ENCODE measurements around the gene RBM33.

The RBM33 gene

DNA sequence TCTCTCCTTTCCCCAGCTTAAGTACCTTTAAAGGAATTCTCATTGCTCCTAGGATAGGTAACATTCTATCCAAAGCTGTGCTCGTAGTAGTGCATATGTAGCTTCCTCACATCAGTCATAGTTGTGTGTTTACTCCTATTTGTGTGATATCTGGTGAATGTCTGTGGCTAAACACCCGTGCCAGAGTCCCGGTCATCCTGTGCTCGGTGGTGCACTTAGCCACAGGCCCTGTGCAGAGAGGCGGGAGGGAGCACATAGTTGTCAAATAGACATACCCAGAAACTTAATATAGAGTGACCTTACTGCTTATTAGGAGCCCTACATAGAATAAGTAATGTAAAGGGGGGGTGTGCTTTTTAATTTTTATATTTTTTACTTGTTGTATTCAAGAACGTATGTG, 76.6 kb downstream of the RBM33 start:
- H3K27ac ChIP-seq (ENCODE audit: poor library complexity, severe bottlenecking) = no peak overlapping the region
- DNase-seq (ENCODE audit: low spot score) = no peak
- H3K36me3 ChIP-seq (ENCODE audit: low read depth) = peaks cover 44% of the 10 kb centered on the region
- H3K9me3 ChIP-seq (ENCODE audit: severe bottlenecking) = peaks cover 1% of the 10 kb centered on the region
- no peaks in the 10 kb centered on the region for H3K27me3 ChIP-seq (ENCODE audit: insufficient read depth, poor library complexity, severe bottlenecking)
- no peak for ATAC-seq (ENCODE audit: low read depth)
- TF ChIP-seq, protein P1, sequence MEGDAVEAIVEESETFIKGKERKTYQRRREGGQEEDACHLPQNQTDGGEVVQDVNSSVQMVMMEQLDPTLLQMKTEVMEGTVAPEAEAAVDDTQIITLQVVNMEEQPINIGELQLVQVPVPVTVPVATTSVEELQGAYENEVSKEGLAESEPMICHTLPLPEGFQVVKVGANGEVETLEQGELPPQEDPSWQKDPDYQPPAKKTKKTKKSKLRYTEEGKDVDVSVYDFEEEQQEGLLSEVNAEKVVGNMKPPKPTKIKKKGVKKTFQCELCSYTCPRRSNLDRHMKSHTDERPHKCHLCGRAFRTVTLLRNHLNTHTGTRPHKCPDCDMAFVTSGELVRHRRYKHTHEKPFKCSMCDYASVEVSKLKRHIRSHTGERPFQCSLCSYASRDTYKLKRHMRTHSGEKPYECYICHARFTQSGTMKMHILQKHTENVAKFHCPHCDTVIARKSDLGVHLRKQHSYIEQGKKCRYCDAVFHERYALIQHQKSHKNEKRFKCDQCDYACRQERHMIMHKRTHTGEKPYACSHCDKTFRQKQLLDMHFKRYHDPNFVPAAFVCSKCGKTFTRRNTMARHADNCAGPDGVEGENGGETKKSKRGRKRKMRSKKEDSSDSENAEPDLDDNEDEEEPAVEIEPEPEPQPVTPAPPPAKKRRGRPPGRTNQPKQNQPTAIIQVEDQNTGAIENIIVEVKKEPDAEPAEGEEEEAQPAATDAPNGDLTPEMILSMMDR (IDR thresholded peaks at IDR 0.05; ENCODE audit: poor library complexity, severe bottlenecking) = no peak
- H3K4me3 ChIP-seq (ENCODE audit: severe bottlenecking) = no peak overlapping the region
- no peaks in the 10 kb centered on the region for H3K4me1 ChIP-seq (ENCODE audit: insufficient read depth, poor library complexity, severe bottlenecking)

DNA sequence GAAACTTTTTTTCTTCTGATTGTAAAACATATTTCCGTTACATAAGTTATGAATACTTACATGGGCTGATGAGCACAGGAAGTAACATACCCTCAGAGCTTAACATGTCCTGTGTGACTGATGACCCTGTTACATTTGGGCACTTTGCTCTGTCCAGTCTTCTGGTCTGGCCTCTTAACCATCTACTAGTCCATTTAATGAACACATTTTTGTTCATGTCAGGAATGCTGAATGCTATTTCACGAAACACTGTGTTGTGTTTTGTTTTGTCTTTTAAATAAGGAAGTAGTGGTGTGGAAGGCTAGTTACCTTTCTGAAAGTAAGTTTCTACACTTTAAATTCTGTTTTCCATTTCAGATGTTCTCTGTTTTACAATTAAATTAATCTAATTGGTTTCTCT, 77.7 kb downstream of the RBM33 start:
- H3K9me3 ChIP-seq (ENCODE audit: severe bottlenecking) = peaks cover 1% of the 10 kb centered on the region
- TF ChIP-seq, protein P1 (IDR thresholded peaks at IDR 0.05; ENCODE audit: poor library complexity, severe bottlenecking) = no peak
- ATAC-seq (ENCODE audit: low read depth) (no peak), DNase-seq (ENCODE audit: low spot score) (no peak)
- no peaks in the 10 kb centered on the region for H3K4me1 ChIP-seq (ENCODE audit: insufficient read depth, poor library complexity, severe bottlenecking)
- no peak overlapping the region for H3K27ac ChIP-seq (ENCODE audit: poor library complexity, severe bottlenecking)
- H3K27me3 ChIP-seq (ENCODE audit: insufficient read depth, poor library complexity, severe bottlenecking) = no peaks in the 10 kb centered on the region
- H3K36me3 ChIP-seq (ENCODE audit: low read depth) = peaks cover 43% of the 10 kb centered on the region
- no peak overlapping the region for H3K4me3 ChIP-seq (ENCODE audit: severe bottlenecking)

DNA sequence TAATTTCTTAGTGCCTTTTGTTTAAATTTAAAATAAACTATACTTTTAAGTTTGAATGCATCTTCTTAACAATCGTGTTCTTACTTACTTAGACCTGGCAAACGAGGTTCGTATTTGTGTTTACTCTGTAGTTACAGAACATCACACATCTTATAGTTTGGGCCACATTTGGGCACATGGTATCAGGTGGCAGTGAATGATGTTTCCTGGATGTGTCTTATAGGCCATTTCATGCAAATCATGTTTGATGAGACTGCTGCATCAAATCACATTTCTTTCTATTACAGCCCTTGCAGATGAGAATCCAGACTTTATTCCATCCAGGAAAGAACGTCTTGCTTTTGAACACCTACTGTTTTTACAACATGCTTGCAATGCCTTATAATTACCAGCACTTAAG, 78.5 kb downstream of the RBM33 start:
- Histone ChIP-seq H3K4me1 (ENCODE audit: insufficient read depth, poor library complexity, severe bottlenecking) (no peaks in the 10 kb centered on the region), H3K27ac (ENCODE audit: poor library complexity, severe bottlenecking) (no peak overlapping the region), H3K36me3 (ENCODE audit: low read depth) (peaks cover 42% of the 10 kb centered on the region), H3K27me3 (ENCODE audit: insufficient read depth, poor library complexity, severe bottlenecking) (no peaks in the 10 kb centered on the region), H3K9me3 (ENCODE audit: severe bottlenecking) (peaks cover 1% of the 10 kb centered on the region), H3K4me3 (ENCODE audit: severe bottlenecking) (no peak overlapping the region)
- DNase-seq (ENCODE audit: low spot score) = no peak
- ATAC-seq (ENCODE audit: low read depth) = no peak
- TF ChIP-seq, protein P1 (IDR thresholded peaks at IDR 0.05; ENCODE audit: poor library complexity, severe bottlenecking) = no peak

DNA sequence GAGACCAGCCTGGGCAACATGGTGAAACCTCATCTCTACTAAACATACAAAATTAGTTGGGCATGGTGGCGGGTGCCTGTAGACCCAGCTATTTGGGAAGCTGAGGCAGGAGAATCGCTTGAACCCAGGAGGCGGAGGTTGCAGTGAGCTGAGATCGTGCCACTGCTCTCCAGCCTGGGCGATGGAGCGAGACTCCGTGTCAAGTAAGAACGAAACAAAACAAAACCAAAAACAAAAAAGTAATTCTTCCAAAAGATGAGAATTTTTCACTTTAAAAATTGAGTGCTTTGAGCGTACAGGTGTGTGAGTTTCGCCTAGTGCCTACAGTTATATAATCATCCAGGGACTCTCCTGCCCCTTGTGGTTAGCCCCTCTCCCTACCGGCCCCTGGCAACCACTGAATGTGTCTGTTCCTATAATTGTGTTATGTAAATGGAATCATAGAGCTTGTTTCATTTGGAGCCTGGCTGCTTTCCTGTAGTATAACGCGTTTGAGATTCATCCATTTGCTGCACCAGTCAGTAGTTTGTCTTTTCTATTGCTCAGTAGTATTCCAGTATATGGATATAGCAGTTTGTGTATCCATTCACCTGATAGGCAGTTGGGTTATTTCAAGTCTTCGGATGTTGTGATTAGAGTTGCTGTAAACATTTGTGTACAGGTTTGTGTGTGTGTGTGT, 80.0 kb downstream of the RBM33 start:
- no peak for DNase-seq (ENCODE audit: low spot score)
- Histone ChIP-seq H3K27me3 (ENCODE audit: insufficient read depth, poor library complexity, severe bottlenecking) (no peaks in the 10 kb centered on the region), H3K36me3 (ENCODE audit: low read depth) (peaks cover 37% of the 10 kb centered on the region), H3K4me3 (ENCODE audit: severe bottlenecking) (no peak overlapping the region), H3K4me1 (ENCODE audit: insufficient read depth, poor library complexity, severe bottlenecking) (peaks cover 12% of the 10 kb centered on the region), H3K9me3 (ENCODE audit: severe bottlenecking) (peaks cover 1% of the 10 kb centered on the region), H3K27ac (ENCODE audit: poor library complexity, severe bottlenecking) (no peak overlapping the region)
- TF ChIP-seq, protein P1 (IDR thresholded peaks at IDR 0.05; ENCODE audit: poor library complexity, severe bottlenecking) = peak; percentile 6
- ATAC-seq (ENCODE audit: low read depth) = 0 out of 3 replicates have a peak, but pooled peaks have one; percentile 35

DNA sequence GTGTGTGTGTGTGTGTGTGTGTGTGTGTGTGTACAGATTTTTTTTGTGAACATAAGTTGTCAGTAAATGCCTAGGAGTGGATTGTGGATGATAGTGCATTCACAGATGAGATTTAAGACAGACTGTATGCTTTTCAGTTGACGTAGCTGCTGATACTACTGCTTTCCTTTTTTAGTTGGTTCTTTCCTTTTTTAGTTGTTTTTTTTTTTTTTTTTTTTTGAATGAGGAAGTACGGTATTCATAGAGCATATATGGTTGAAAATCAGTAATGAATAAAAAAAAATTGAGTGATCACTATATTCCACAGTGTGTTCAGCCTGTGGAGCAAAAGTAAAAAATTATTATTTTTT, 80.5 kb downstream of the RBM33 start:
- DNase-seq (ENCODE audit: low spot score) (no peak), ATAC-seq (ENCODE audit: low read depth) (no peak)
- no peaks in the 10 kb centered on the region for H3K27me3 ChIP-seq (ENCODE audit: insufficient read depth, poor library complexity, severe bottlenecking)
- H3K27ac ChIP-seq (ENCODE audit: poor library complexity, severe bottlenecking) = no peak overlapping the region
- H3K9me3 ChIP-seq (ENCODE audit: severe bottlenecking) = peaks cover 1% of the 10 kb centered on the region
- TF ChIP-seq, protein P1 (IDR thresholded peaks at IDR 0.05; ENCODE audit: poor library complexity, severe bottlenecking) = no peak
- H3K4me1 ChIP-seq (ENCODE audit: insufficient read depth, poor library complexity, severe bottlenecking) = peaks cover 18% of the 10 kb centered on the region
- H3K36me3 ChIP-seq (ENCODE audit: low read depth) = peaks cover 32% of the 10 kb centered on the region; the same call in 1 of the 2 replicates
- H3K4me3 ChIP-seq (ENCODE audit: severe bottlenecking) = no peak overlapping the region
